ENCODE measurements around the gene LRRC8A.
A peak's percentile ranks its signal among the peaks of the same experiment; 100 is the strongest.

The LRRC8A gene

DNA sequence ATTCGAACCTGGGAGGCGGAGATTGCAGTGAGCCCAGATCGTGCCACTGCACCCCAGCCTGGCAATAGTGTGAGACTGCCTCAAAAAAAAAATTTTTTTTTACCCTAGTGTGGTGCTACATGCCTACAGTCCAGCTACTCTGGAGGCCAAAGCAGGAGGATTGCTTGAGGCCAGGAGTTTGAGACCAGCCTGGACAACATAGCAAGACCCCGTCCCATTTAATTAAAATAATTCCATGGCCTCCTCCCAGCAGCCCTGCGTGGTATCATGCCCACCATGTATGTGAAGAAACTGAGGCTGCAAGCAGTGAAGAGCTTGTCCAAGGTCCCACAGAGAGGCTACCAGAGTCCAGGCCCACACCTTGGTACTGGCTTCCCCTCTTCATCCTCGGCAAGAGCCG lies 19.4 kb downstream of the LRRC8A start:
- DNase-seq (ENCODE audit: low read depth in 4 of 4, low spot score in 1 of 4) = no peak

DNA sequence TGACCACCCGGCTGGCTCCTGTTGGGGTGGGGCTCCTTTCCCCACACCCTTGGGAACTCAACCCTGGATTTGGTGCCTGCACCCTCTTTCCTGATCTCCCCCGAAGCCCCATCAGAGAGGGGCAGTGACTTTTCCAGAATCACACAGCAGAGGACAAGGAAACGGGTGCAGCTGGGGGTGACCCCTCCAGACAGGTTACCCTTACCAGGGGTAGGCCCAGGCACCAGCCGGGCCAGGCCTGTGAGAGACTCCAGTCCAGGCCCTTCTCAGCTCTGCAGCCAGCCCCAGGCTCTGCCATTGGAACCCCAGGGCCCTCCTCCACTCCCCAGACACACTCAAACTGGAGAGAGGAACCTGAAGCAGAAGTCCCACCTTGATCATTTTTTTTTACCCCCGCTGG lies 19.9 kb downstream of the LRRC8A start:
- no peak for DNase-seq (ENCODE audit: low read depth in 4 of 4, low spot score in 1 of 4)

GRCh38 chr9:128902351-128903078 lies 20.6 kb downstream of the LRRC8A start:
- peak; percentile 44 to 77 (median 64) for DNase-seq (ENCODE audit: low read depth in 4 of 4, low spot score in 1 of 4)

- no peak for DNase-seq (ENCODE audit: low read depth in 4 of 4, low spot score in 1 of 4)
These were observed 21.1 kb downstream of the LRRC8A start for GRCh38 chr9:128903079-128903461.

GRCh38 chr9:128903871-128904620 lies 22.1 kb downstream of the LRRC8A start:
- no peak for DNase-seq (ENCODE audit: low read depth in 4 of 4, low spot score in 1 of 4)

DNA sequence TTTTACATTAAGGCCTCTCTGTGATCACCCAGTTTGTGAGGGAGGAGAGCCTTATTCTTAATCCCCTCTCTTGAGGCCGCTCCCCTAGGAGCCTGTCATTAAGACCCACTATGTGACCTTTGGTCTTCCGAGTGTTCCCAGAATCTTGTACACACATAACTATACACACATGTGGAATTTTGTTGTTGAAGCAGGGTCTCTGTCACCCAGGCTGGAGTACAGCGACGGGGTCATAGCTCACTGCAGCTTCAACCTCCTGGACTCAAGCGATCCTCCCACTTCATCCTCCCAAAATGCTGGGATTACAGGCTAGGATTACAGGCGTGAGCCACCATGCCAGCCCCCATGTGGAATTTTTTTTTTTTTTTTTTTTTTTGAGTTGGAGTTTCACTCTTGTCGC lies 24.0 kb downstream of the LRRC8A start:
- DNase-seq (ENCODE audit: low read depth in 4 of 4, low spot score in 1 of 4) = no peak

DNA sequence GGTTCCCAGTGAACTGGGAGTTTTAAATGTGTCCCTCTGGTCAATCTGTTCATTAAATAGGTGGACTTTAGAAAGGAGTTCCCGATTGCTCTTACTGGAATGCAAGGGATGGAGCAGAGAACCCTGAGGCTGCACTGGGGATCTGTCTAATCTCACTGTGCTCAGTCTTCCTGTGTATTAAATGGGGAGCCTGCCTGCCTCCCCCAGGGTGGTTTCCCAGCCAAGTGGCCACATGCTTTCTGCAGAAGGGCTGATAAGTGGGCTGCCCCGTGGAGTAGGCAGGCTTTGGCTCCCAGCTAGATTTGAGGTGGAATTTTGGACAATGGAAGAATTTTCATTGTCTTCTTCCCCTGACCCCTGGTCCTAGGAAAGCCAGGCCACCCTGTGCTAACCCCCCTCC lies 24.8 kb downstream of the LRRC8A start:
- DNase-seq (ENCODE audit: low read depth in 4 of 4, low spot score in 1 of 4) = no peak

DNA sequence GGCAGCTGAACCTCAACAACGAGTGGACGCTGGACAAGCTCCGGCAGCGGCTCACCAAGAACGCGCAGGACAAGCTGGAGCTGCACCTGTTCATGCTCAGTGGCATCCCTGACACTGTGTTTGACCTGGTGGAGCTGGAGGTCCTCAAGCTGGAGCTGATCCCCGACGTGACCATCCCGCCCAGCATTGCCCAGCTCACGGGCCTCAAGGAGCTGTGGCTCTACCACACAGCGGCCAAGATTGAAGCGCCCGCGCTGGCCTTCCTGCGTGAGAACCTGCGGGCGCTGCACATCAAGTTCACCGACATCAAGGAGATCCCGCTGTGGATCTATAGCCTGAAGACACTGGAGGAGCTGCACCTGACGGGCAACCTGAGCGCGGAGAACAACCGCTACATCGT lies 26.4 kb downstream of the LRRC8A start:
- no peak for DNase-seq (ENCODE audit: low read depth in 4 of 4, low spot score in 1 of 4)

- DNase-seq (ENCODE audit: low read depth in 4 of 4, low spot score in 1 of 4) = no peak
These were observed 27.9 kb downstream of the LRRC8A start for GRCh38 chr9:128909859-128910258.

- no peak for DNase-seq (ENCODE audit: low read depth in 4 of 4, low spot score in 1 of 4)
These were observed 29.0 kb downstream of the LRRC8A start for GRCh38 chr9:128910906-128911305.

DNA sequence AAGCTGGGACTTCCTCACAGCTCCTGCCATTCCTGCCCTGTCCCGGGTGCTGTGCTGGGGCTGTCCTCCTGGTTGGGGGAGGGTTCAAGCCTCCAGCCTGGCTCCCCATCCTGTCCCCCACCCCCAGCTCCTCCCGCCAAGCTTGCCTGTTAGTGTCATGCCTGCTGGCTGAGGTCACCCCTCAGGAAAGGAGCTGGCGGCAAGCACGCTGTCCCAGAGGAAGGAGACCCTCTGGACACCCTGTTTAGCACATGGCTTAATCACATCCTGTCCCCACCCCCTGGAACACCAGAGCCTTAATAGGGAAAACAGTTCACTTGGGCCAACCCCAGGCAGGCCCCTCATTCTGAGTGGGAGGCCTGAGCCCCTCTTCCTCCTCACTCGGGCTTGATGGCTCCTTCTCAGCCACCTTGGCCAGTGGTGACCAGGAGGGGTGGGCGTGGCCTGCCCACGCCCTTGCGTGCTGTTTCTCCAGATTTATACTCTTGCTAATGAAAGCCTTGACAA lies 29.6 kb downstream of the LRRC8A start:
- no peak for DNase-seq (ENCODE audit: low read depth in 4 of 4, low spot score in 1 of 4)

- DNase-seq (ENCODE audit: low read depth in 4 of 4, low spot score in 1 of 4) = no peak
These were observed 30.4 kb downstream of the LRRC8A start for GRCh38 chr9:128912270-128912853.

DNA sequence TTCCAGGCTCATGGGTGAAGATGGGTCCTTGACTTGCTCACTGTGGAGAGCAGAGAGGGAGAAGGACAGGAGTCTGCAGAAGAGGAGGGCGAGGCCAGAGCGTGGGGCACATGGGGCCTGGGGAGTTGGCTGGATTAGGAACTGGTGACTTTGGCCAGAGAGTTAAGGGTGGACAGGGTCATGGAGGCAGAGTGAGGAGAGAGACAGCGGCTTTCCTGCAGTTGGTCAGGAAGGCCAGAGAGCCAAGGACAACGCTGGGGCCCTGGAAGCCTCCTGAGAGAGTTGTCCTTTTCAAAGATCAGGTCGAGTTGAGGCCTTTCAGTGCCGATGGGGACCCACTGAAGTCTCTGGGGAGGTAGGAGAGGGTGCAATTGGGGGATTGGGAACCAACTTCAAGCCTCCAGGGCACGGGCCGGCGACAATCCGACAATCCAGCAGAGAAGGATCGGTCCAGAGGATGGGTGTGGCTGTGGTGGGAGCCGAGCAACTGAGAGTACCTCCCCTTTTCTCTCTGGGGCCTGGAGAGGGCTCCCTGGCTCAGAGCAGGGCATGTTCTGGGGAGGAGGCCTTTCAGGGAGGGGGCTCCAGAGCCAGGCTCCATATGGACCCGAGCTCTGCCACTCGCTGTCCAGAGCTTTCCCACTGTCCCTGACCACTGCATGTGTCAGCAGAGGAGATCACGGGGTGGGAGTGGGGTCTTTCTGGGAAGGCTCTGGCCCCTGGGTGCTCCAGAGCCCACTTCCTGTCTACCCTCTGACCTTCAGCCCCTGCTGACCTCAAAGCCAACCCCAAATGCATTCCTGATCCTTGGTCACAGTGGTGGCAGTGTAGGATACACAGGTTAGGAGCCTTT lies 31.3 kb downstream of the LRRC8A start:
- DNase-seq (ENCODE audit: low read depth in 4 of 4, low spot score in 1 of 4) = no peak

DNA sequence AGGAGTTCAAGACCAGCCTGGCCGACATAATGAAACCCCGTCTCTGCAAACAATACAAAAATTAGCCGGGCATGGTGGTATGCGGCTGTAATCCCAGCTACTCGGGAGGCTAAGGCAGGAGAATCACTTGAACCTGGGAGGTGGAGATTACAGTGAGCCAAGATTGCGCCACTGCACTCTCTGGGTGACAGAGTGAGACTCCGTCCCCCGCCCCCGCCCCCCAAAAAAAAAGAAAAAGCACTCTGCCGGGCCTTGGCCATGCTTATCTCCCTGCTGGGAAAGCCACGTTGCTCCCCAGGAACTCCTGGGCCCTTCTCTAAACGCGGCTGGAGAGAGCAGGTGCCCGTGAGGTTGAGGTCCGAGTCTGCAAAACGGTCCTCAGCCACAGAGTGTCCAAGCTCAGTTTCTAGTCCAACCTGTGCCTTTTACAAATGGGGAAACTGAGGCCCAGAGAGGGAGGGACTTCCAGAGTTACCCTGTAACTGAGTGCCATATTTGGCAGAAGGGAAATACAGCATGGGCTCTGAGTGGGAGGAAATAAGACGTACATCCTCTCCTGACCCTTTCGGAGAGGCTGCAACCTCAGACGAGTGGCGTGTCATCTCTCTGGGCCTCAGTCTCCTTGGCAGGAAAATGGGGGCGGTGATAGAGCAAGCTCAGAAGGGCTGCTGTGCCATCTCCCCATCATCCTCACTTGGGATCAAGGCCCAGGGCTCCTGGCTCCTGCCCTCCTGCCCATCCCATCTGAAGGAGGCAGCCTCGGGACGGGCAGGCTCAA lies 32.3 kb downstream of the LRRC8A start:
- no peak for DNase-seq (ENCODE audit: low read depth in 4 of 4, low spot score in 1 of 4)

DNA sequence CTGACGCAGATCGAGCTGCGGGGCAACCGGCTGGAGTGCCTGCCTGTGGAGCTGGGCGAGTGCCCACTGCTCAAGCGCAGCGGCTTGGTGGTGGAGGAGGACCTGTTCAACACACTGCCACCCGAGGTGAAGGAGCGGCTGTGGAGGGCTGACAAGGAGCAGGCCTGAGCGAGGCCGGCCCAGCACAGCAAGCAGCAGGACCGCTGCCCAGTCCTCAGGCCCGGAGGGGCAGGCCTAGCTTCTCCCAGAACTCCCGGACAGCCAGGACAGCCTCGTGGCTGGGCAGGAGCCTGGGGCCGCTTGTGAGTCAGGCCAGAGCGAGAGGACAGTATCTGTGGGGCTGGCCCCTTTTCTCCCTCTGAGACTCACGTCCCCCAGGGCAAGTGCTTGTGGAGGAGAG lies 34.3 kb downstream of the LRRC8A start:
- DNase-seq (ENCODE audit: low read depth in 4 of 4, low spot score in 1 of 4) = no peak

DNA sequence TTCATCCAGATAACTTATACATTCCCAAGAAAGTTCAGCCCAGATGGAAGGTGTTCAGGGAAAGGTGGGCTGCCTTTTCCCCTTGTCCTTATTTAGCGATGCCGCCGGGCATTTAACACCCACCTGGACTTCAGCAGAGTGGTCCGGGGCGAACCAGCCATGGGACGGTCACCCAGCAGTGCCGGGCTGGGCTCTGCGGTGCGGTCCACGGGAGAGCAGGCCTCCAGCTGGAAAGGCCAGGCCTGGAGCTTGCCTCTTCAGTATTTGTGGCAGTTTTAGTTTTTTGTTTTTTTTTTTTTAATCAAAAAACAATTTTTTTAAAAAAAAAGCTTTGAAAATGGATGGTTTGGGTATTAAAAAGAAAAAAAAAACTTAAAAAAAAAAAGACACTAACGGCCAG lies 34.8 kb downstream of the LRRC8A start:
- no peak for DNase-seq (ENCODE audit: low read depth in 4 of 4, low spot score in 1 of 4)

- DNase-seq (ENCODE audit: low read depth in 4 of 4, low spot score in 1 of 4) = no peak
These were observed 35.4 kb downstream of the LRRC8A start for GRCh38 chr9:128917151-128917849.

DNA sequence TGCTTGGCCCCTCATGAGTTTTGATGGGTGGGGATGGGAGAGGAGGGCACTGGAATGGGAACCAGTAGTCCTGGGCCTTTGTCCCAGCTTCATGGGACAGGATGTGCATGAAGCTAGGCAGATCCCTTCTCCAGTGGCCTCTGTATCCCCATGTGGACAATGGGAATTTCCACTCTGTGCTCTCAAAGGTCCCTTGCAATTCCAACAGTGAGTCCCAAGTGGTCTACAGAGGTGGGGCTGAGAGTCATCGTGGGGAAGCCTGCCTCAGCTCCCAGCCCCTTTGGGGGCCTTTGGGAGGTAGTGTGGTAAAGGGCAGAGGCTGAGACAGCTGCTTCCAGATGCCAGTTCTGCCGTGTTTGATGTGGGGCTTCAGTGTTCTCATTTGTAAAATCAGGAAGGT lies 37.0 kb downstream of the LRRC8A start:
- DNase-seq (ENCODE audit: low read depth in 4 of 4, low spot score in 1 of 4) = no peak

- DNase-seq (ENCODE audit: low read depth in 4 of 4, low spot score in 1 of 4) = no peak
These were observed 37.6 kb downstream of the LRRC8A start for GRCh38 chr9:128919402-128920089.

Measured in stimulated activated CD4-positive, alpha-beta T cell treated with anti-CD3 and anti-CD28 coated beads, Interleukin-1b, Interleukin-23, amount 100 ng/mL, for 24 hours (primary cell).